B cell (primary cell): ENCODE data around the gene TTC28. TPM values are rescaled to one million over a fixed set of nuclear protein-coding genes. Genes with fewer than 3 reads are reported as not detected.

Source experiments
- ATAC-seq: fragments of 200-7000 bp; cut with Tn5 transposase; one replicate; pipeline ENCODE4 v1.10.0; 2021; ENCODE audit warnings: low read depth, mild to moderate bottlenecking, moderate number of reproducible peaks, moderate library complexity
- CTCF ChIA-PET: fragments of 350-600 bp; sonication (Branson Sonifier 250); formaldehyde crosslinking; loops from one replicate; lab custom pipeline; 2021; ENCODE audit warnings: antibody characterized with exemption, inconsistent platforms; lab: Charles Lee
- POLR2A ChIA-PET: fragments of 350-600 bp; sonication (Branson Sonifier 250); formaldehyde crosslinking; loops from one replicate; lab custom pipeline; 2021; ENCODE audit warnings: antibody characterized with exemption; lab: Charles Lee
- DNase-seq: peaks from one replicate; pipeline ENCODE4 v3.0.0; 2013
- H2AFZ ChIP-seq: 2 replicates; pipeline ENCODE4 v1.6.1; 2012; ENCODE audit warnings: mild to moderate bottlenecking, low read depth, low read length; ENCODE audit not compliant: insufficient read depth, poor library complexity, severe bottlenecking
- H3K27ac ChIP-seq, 2 donors: 1 replicate in 1 of 2; 2 replicates in 1 of 2; pipeline ENCODE4 v1.5.1; 2012 to 2013; ENCODE audit warnings: low read length in 2 of 2, mild to moderate bottlenecking in 2 of 2, moderate library complexity in 1 of 2
- H3K27me3 ChIP-seq, 4 experiments: fragments of 200-600 bp in 1 of 4; sonication (generic) in 1 of 4; replicated peaks in 1 of 4; 1 replicate in 2 of 4; 2 replicates in 2 of 4; pipeline versions ENCODE4 v1.6.1 to v1.7.0; 2013 to 2016; ENCODE audit warnings: low read length in 3 of 4, mild to moderate bottlenecking in 2 of 4, mixed read lengths in 1 of 4, moderate library complexity in 1 of 4; ENCODE audit not compliant: insufficient read depth in 4 of 4, control insufficient read depth in 3 of 4; ENCODE audit errors: control extremely low read depth in 1 of 4
- H3K36me3 ChIP-seq, 2 experiments: replicated peaks in 1 of 2; 1 replicate in 1 of 2; 2 replicates in 1 of 2; pipeline versions ENCODE4 v1.6.1 to v1.7.1; 2013; ENCODE audit warnings: low read length in 1 of 2; ENCODE audit not compliant: insufficient read depth in 2 of 2, control insufficient read depth in 1 of 2; ENCODE audit errors: control extremely low read depth in 1 of 2, extremely low read depth in 1 of 2
- H3K4me1 ChIP-seq, 2 donors: fragments of 200-600 bp in 1 of 2; sonication (generic) in 1 of 2; 1 replicate in 1 of 2; 2 replicates in 1 of 2; pipeline versions ENCODE4 v1.5.1 to v1.6.1; 2013 to 2017; ENCODE audit warnings: low read length in 2 of 2; ENCODE audit not compliant: control insufficient read depth in 2 of 2, insufficient read depth in 2 of 2
- H3K4me2 ChIP-seq: replicated peaks from 2 replicates; pipeline ENCODE3; 2012; ENCODE audit warnings: mild to moderate bottlenecking, low read depth, low read length; ENCODE audit not compliant: poor library complexity, severe bottlenecking
- H3K4me3 ChIP-seq, 5 experiments: fragments of 200-600 bp in 1 of 5; sonication (generic) in 1 of 5; 1 replicate in 3 of 5; 2 replicates in 2 of 5; pipeline versions ENCODE4 v1.5.1 to v1.7.0; 2011 to 2016; ENCODE audit warnings: low read length in 4 of 5, mild to moderate bottlenecking in 4 of 5, low read depth in 2 of 5, control low read depth in 1 of 5, moderate library complexity in 1 of 5; ENCODE audit not compliant: insufficient read depth in 1 of 5; ENCODE audit errors: control extremely low read depth in 1 of 5, extremely low read depth in 1 of 5
- H3K79me2 ChIP-seq: fragments of 200-600 bp; sonication (generic); one replicate; pipeline ENCODE4 v1.6.0; 2016; ENCODE audit warnings: low read length; ENCODE audit not compliant: control insufficient read depth, insufficient read depth
- H3K9ac ChIP-seq: fragments of 200-600 bp; sonication (generic); 2 replicates; pipeline ENCODE4 v1.6.1; 2017; ENCODE audit warnings: mild to moderate bottlenecking, low read length, moderate library complexity
- H3K9me3 ChIP-seq, 3 donors: one replicate each; pipeline versions ENCODE4 v1.6.1 to v1.7.1; 2013; ENCODE audit warnings: low read length in 2 of 3; ENCODE audit not compliant: control insufficient read depth in 2 of 3, insufficient read depth in 1 of 3; ENCODE audit errors: control extremely low read depth in 1 of 3
- H4K20me1 ChIP-seq: 2 replicates; pipeline ENCODE4 v1.6.0; 2012; ENCODE audit warnings: mild to moderate bottlenecking, low read length; ENCODE audit not compliant: insufficient read depth, control insufficient read depth, poor library complexity, severe bottlenecking
- H3K27ac Mint-ChIP-seq: one replicate; pipeline ENCODE4 v1.8.0; 2021; ENCODE audit warnings: mixed read lengths
- H3K27me3 Mint-ChIP-seq: one replicate; pipeline ENCODE4 v1.8.0; 2021; ENCODE audit warnings: mixed read lengths
- H3K4me1 Mint-ChIP-seq: one replicate; pipeline ENCODE4 v1.8.0; 2021; ENCODE audit warnings: mixed read lengths
- H3K4me3 Mint-ChIP-seq: one replicate; pipeline ENCODE4 v1.8.0; 2021; ENCODE audit warnings: mixed read lengths
- H3K9me3 Mint-ChIP-seq: one replicate; pipeline ENCODE4 v1.8.0; 2022; ENCODE audit warnings: mixed read lengths; ENCODE audit not compliant: insufficient read depth
- CTCF ChIP-seq: fragments of 200-600 bp; IDR thresholded peaks from one replicate; pipeline ENCODE4 v1.8.0; 2022; ENCODE audit warnings: antibody characterized with exemption, mild to moderate bottlenecking
- EZH2 ChIP-seq: IDR thresholded peaks from 2 replicates; pipeline ENCODE4 v1.6.1; 2012; ENCODE audit warnings: borderline replicate concordance, low read depth, mild to moderate bottlenecking, moderate library complexity, low read length; ENCODE audit not compliant: insufficient read depth, poor library complexity, severe bottlenecking
- WGBS: methylation state at CpG from one replicate; pipeline ENCODE4 v1.1.5; 2013; ENCODE audit warnings: missing lambda C conversion rate; ENCODE audit not compliant: insufficient coverage; 5-methylcytosine and 5-hydroxymethylcytosine counted together
- intact Hi-C: fragments of 100-400 bp; cut with micrococcal nuclease; formaldehyde crosslinking; loops from one replicate; pipeline ENCODE4 v1.10.0; 2022
- polyA plus RNA-seq: library from polyadenylated mRNA; depleted of rRNA; stranded (reverse); fragments of >200 nt; gene quantifications from 2 replicates; pipeline ENCODE4 v1.2.3, GENCODE V29; 2012
- total RNA-seq, 2 donors: library from RNA; stranded (reverse); fragments of 120-200 nt in 1 of 2; gene quantifications; 1 replicate in 1 of 2; 2 replicates in 1 of 2; pipeline versions ENCODE4 v1.2.3 to v1.2.4, GENCODE V29; 2013 to 2022

The TTC28 gene
- total and polyA plus RNA-seq, 2 donors (not counting 1 experiment from before 2014, with no cell fraction given), result 4.5 to 7.3 TPM

- Histone ChIP-seq H3K9me3 (no peaks in the 10 kb centered on the region), H3K27ac (no peak overlapping the region), H4K20me1 (no peaks in the 10 kb centered on the region), H3K9ac (no peak overlapping the region), H3K27me3 (no peaks in the 10 kb centered on the region), H3K36me3 (no peaks in the 10 kb centered on the region), H3K4me3 (no peak overlapping the region), H3K79me2 (no peaks in the 10 kb centered on the region), H2AFZ (no peak overlapping the region), H3K4me2 (no peak overlapping the region), H3K4me1 (no peaks in the 10 kb centered on the region)
- no peak overlapping the region for H3K27ac Mint-ChIP-seq
- no peaks in the 10 kb centered on the region for H3K9me3 Mint-ChIP-seq
- no peak for TF ChIP-seq CTCF
- TF ChIP-seq EZH2, result no peak
- no peak for ATAC-seq
- no peaks in the 10 kb centered on the region for H3K4me1 Mint-ChIP-seq
- no peaks in the 10 kb centered on the region for H3K27me3 Mint-ChIP-seq
- ChIA-PET POLR2A (no interaction called here), CTCF (no interaction called here)
- intact Hi-C loops, result no loop called here
- no peak overlapping the region for H3K4me3 Mint-ChIP-seq
- no peak for DNase-seq
These were observed 738.5 kb downstream of the TTC28 start for GRCh38 chr22:27941143-27941542.

- Histone ChIP-seq H3K27me3 (no peaks in the 10 kb centered on the region), H3K4me3 (no peak overlapping the region), H3K36me3 (peaks cover 0 to 3% of the 10 kb centered on the region in 2 experiments), H2AFZ (no peak overlapping the region), H4K20me1 (no peaks in the 10 kb centered on the region), H3K9me3 (no peaks in the 10 kb centered on the region), H3K9ac (no peak overlapping the region), H3K79me2 (peaks cover 10% of the 10 kb centered on the region), H3K4me1 (no peaks in the 10 kb centered on the region), H3K4me2 (no peak overlapping the region), H3K27ac (no peak overlapping the region)
- no peaks in the 10 kb centered on the region for H3K27me3 Mint-ChIP-seq
- DNase-seq (no peak), ATAC-seq (no peak)
- intact Hi-C loops, result no loop called here
- no peak for TF ChIP-seq EZH2
- no peak for TF ChIP-seq CTCF
- no peak overlapping the region for H3K27ac Mint-ChIP-seq
- POLR2A ChIA-PET, result no interaction called here
- 60% methylated on average over 1 of the region's 2 CpGs for WGBS
- CTCF ChIA-PET, result interaction anchor here (1.0 to 2.4 kb wide), 4 partner anchors 12 to 55 kb away, joined by 3 to 17 read pairs (median 6); no protein-coding TSS in a partner anchor
- no peaks in the 10 kb centered on the region for H3K4me1 Mint-ChIP-seq
- H3K4me3 Mint-ChIP-seq, result no peak overlapping the region
- H3K9me3 Mint-ChIP-seq, result no peaks in the 10 kb centered on the region
These were observed 742.2 kb downstream of the TTC28 start for GRCh38 chr22:27937453-27937852.
